ENCODE data around the gene CCBE1.

The CCBE1 gene

GRCh38 chr18:59610546-59611140 lies 86.6 kb downstream of the CCBE1 start:
- TF ChIP-seq ZNF384 (IDR thresholded peaks at IDR 0.05) (no peak), ELF4 (IDR thresholded peaks at IDR 0.05) (no peak), FOXM1 (IDR thresholded peaks at IDR 0.05; ENCODE audit: borderline replicate concordance) (no peak), SUZ12 (IDR thresholded peaks at IDR 0.05) (no peak), PKNOX1 (IDR thresholded peaks at IDR 0.05) (no peak), TARDBP (IDR thresholded peaks at IDR 0.05) (no peak), NFRKB (IDR thresholded peaks at IDR 0.05) (no peak)
- DNase-seq (ENCODE audit: extremely low spot score): no peak
- POLR2A ChIA-PET: no interaction called here
- CTCF ChIA-PET: no interaction called here

GRCh38 chr18:59609654-59610053 lies 87.6 kb downstream of the CCBE1 start:
- no peak for DNase-seq (ENCODE audit: extremely low spot score)
- no peak for TF ChIP-seq FOXA1 (IDR thresholded peaks at IDR 0.05)
- no peak for TF ChIP-seq SUZ12 (IDR thresholded peaks at IDR 0.05)
- TF ChIP-seq HDGF (IDR thresholded peaks at IDR 0.05; ENCODE audit: borderline replicate concordance): no peak
- TF ChIP-seq CTBP1 (IDR thresholded peaks at IDR 0.05; ENCODE audit: borderline replicate concordance): no peak
- TF ChIP-seq ARNT (IDR thresholded peaks at IDR 0.05): no peak
- ChIA-PET POLR2A (no interaction called here), CTCF (no interaction called here)

GRCh38 chr18:59607471-59607870 lies 89.8 kb downstream of the CCBE1 start:
- ChIA-PET CTCF (interaction anchor here (0.6 to 0.8 kb wide), 3 partner anchors 24 to 244 kb away, joined by 3 to 5 read pairs (median 4); no protein-coding TSS in a partner anchor), POLR2A (no interaction called here)
- TF ChIP-seq SUZ12 (IDR thresholded peaks at IDR 0.05): no peak
- TF ChIP-seq L3MBTL2 (conservative IDR thresholded peaks at IDR 0.05): no peak
- DNase-seq (ENCODE audit: extremely low spot score): no peak

GRCh38 chr18:59607078-59607379 lies 90.2 kb downstream of the CCBE1 start:
- POLR2A ChIA-PET: no interaction called here
- TF ChIP-seq CTBP1 (IDR thresholded peaks at IDR 0.05; ENCODE audit: borderline replicate concordance) (no peak), FOXA1 (IDR thresholded peaks at IDR 0.05) (no peak), BHLHE40 (IDR thresholded peaks at IDR 0.05; ENCODE audit: borderline replicate concordance) (no peak), L3MBTL2 (conservative IDR thresholded peaks at IDR 0.05) (no peak), HDGF (IDR thresholded peaks at IDR 0.05; ENCODE audit: borderline replicate concordance) (no peak), ELF4 (IDR thresholded peaks at IDR 0.05) (no peak), TARDBP (IDR thresholded peaks at IDR 0.05) (no peak), SUZ12 (IDR thresholded peaks at IDR 0.05) (no peak), PKNOX1 (IDR thresholded peaks at IDR 0.05) (no peak), ZNF384 (IDR thresholded peaks at IDR 0.05) (no peak), NFRKB (IDR thresholded peaks at IDR 0.05) (no peak)
- DNase-seq (ENCODE audit: extremely low spot score): no peak
- CTCF ChIA-PET: interaction anchor here (0.7 to 0.8 kb wide), 2 partner anchors 24 to 38 kb away, joined by 3 to 4 read pairs; no protein-coding TSS in a partner anchor

GRCh38 chr18:59606193-59607077 lies 90.8 kb downstream of the CCBE1 start:
- TF ChIP-seq FOXK2 (IDR thresholded peaks at IDR 0.05) (no peak), L3MBTL2 (conservative IDR thresholded peaks at IDR 0.05) (0 out of 2 replicates have a peak, but pooled peaks have one; percentile 17)
- no peak for DNase-seq (ENCODE audit: extremely low spot score)
- ChIA-PET CTCF (interaction anchor here (0.8 kb wide), 1 partner anchor 25 kb away, joined by 4 read pairs; no protein-coding TSS in a partner anchor), POLR2A (no interaction called here)

GRCh38 chr18:59605633-59606192 lies 91.5 kb downstream of the CCBE1 start:
- TF ChIP-seq FOXM1 (IDR thresholded peaks at IDR 0.05; ENCODE audit: borderline replicate concordance) (no peak), SUZ12 (IDR thresholded peaks at IDR 0.05) (no peak), ARNT (IDR thresholded peaks at IDR 0.05) (no peak), L3MBTL2 (conservative IDR thresholded peaks at IDR 0.05) (no peak), PKNOX1 (IDR thresholded peaks at IDR 0.05) (no peak), BHLHE40 (IDR thresholded peaks at IDR 0.05; ENCODE audit: borderline replicate concordance) (no peak), FOXA1 (IDR thresholded peaks at IDR 0.05) (no peak), NFRKB (IDR thresholded peaks at IDR 0.05) (no peak), ELF4 (IDR thresholded peaks at IDR 0.05) (no peak), SP1 (IDR thresholded peaks at IDR 0.05) (no peak), CTBP1 (IDR thresholded peaks at IDR 0.05; ENCODE audit: borderline replicate concordance) (no peak), ZNF384 (IDR thresholded peaks at IDR 0.05) (no peak), HDGF (IDR thresholded peaks at IDR 0.05; ENCODE audit: borderline replicate concordance) (no peak), FOXK2 (IDR thresholded peaks at IDR 0.05) (no peak), TARDBP (IDR thresholded peaks at IDR 0.05) (no peak)
- ChIA-PET CTCF (interaction anchor here (0.7 kb wide), 1 partner anchor 218 kb away, joined by 3 read pairs; no protein-coding TSS in a partner anchor), POLR2A (no interaction called here)
- DNase-seq (ENCODE audit: extremely low spot score): no peak

GRCh38 chr18:59604877-59605276 lies 92.3 kb downstream of the CCBE1 start:
- ChIA-PET CTCF (no interaction called here), POLR2A (no interaction called here)
- DNase-seq (ENCODE audit: extremely low spot score): no peak
- TF ChIP-seq BHLHE40 (IDR thresholded peaks at IDR 0.05; ENCODE audit: borderline replicate concordance): no peak
- no peak for TF ChIP-seq FOXM1 (IDR thresholded peaks at IDR 0.05; ENCODE audit: borderline replicate concordance)
- no peak for TF ChIP-seq PKNOX1 (IDR thresholded peaks at IDR 0.05)
- TF ChIP-seq LEF1 (IDR thresholded peaks at IDR 0.05; ENCODE audit: borderline replicate concordance): no peak
- no peak for TF ChIP-seq L3MBTL2 (conservative IDR thresholded peaks at IDR 0.05)
- no peak for TF ChIP-seq HDGF (IDR thresholded peaks at IDR 0.05; ENCODE audit: borderline replicate concordance)
- TF ChIP-seq FOXK2 (IDR thresholded peaks at IDR 0.05): no peak
- TF ChIP-seq SUZ12 (IDR thresholded peaks at IDR 0.05): no peak
- TF ChIP-seq ARNT (IDR thresholded peaks at IDR 0.05): no peak
- no peak for TF ChIP-seq FOXA1 (IDR thresholded peaks at IDR 0.05)
- no peak for TF ChIP-seq ELF4 (IDR thresholded peaks at IDR 0.05)
- no peak for TF ChIP-seq SP1 (IDR thresholded peaks at IDR 0.05)
- no peak for TF ChIP-seq CTBP1 (IDR thresholded peaks at IDR 0.05; ENCODE audit: borderline replicate concordance)
- TF ChIP-seq NFRKB (IDR thresholded peaks at IDR 0.05): no peak
- TF ChIP-seq TARDBP (IDR thresholded peaks at IDR 0.05): no peak
- no peak for TF ChIP-seq ZNF384 (IDR thresholded peaks at IDR 0.05)

All from HEK293T (cell line).